H9 (cell line): ENCODE results near the gene TMEM209. TPM values are rescaled to one million over a fixed set of nuclear protein-coding genes. Genes with fewer than 3 reads are reported as not detected.

ENCODE experiments used
- DNase-seq: peaks from one replicate; pipeline ENCODE4 v3.0.0-alpha.2; 2017
- H2AFZ ChIP-seq: one replicate; pipeline ENCODE4 v1.6.1; 2013; ENCODE audit warnings: mild to moderate bottlenecking, low read length, control low read depth, moderate library complexity
- H2AK5ac ChIP-seq: 2 replicates; pipeline ENCODE4 v1.6.1; 2013; ENCODE audit warnings: low read length, control low read depth, mixed read lengths; ENCODE audit not compliant: insufficient read length
- H2BK120ac ChIP-seq: one replicate; pipeline ENCODE4 v1.6.1; 2013; ENCODE audit warnings: low read depth, mild to moderate bottlenecking, low read length, control low read depth, inconsistent platforms; ENCODE audit not compliant: poor library complexity, severe bottlenecking
- H2BK12ac ChIP-seq: 2 replicates; pipeline ENCODE4 v1.6.1; 2013; ENCODE audit warnings: low read length, control low read depth, mixed read lengths, low read depth; ENCODE audit not compliant: insufficient read length
- H2BK15ac ChIP-seq: 2 replicates; pipeline ENCODE4 v1.6.1; 2013; ENCODE audit warnings: low read depth, low read length, control low read depth
- H2BK20ac ChIP-seq: one replicate; pipeline ENCODE4 v1.6.1; 2013; ENCODE audit warnings: low read depth, mild to moderate bottlenecking, low read length, control low read depth, inconsistent platforms; ENCODE audit not compliant: poor library complexity, severe bottlenecking
- H2BK5ac ChIP-seq: 2 replicates; pipeline ENCODE4 v1.6.1; 2013; ENCODE audit warnings: low read length, control low read depth, mixed read lengths; ENCODE audit not compliant: insufficient read length
- H3K14ac ChIP-seq: 2 replicates; pipeline ENCODE4 v1.6.1; 2013; ENCODE audit warnings: low read length, control low read depth; ENCODE audit not compliant: insufficient read depth
- H3K18ac ChIP-seq: 2 replicates; pipeline ENCODE4 v1.6.1; 2013; ENCODE audit warnings: low read depth, mild to moderate bottlenecking, mixed read lengths, low read length, control low read depth; ENCODE audit not compliant: insufficient read length
- H3K23ac ChIP-seq: 2 replicates; pipeline ENCODE4 v1.6.1; 2013; ENCODE audit warnings: low read length, control low read depth, mixed read lengths, low read depth; ENCODE audit not compliant: insufficient read length
- H3K23me2 ChIP-seq: 2 replicates; pipeline ENCODE4 v1.6.1; 2013; ENCODE audit warnings: low read depth, mild to moderate bottlenecking, mixed read lengths, low read length, control low read depth; ENCODE audit not compliant: insufficient read length, poor library complexity, severe bottlenecking
- H3K27ac ChIP-seq: 2 replicates; pipeline ENCODE4 v1.5.1; 2013; ENCODE audit warnings: low read length, control low read depth, mixed read lengths, low read depth; ENCODE audit not compliant: insufficient read length
- H3K27me3 ChIP-seq: 2 replicates; pipeline ENCODE4 v1.6.1; 2013; ENCODE audit warnings: low read length, control low read depth, inconsistent platforms; ENCODE audit not compliant: insufficient read depth
- H3K4ac ChIP-seq: 2 replicates; pipeline ENCODE4 v1.6.1; 2013; ENCODE audit warnings: low read depth, mild to moderate bottlenecking, control low read depth, inconsistent platforms, low read length, moderate library complexity
- H3K4me1 ChIP-seq: 2 replicates; pipeline ENCODE4 v1.6.1; 2013; ENCODE audit warnings: low read length, control low read depth, inconsistent platforms; ENCODE audit not compliant: insufficient read depth
- H3K4me2 ChIP-seq: 2 replicates; pipeline ENCODE4 v1.6.1; 2013; ENCODE audit warnings: low read length, control low read depth, mixed read lengths; ENCODE audit not compliant: insufficient read length, insufficient read depth
- H3K56ac ChIP-seq: 2 replicates; pipeline ENCODE4 v1.6.1; 2013; ENCODE audit warnings: low read depth, mild to moderate bottlenecking, mixed read lengths, low read length, control low read depth; ENCODE audit not compliant: insufficient read length
- H3K79me1 ChIP-seq: 2 replicates; pipeline ENCODE4 v1.6.1; 2013; ENCODE audit warnings: low read depth, mild to moderate bottlenecking, moderate library complexity, low read length, control low read depth, inconsistent platforms; ENCODE audit not compliant: insufficient read depth, poor library complexity, severe bottlenecking
- H3K79me2 ChIP-seq: 2 replicates; pipeline ENCODE4 v1.6.1; 2013; ENCODE audit warnings: low read length, control low read depth, inconsistent platforms; ENCODE audit not compliant: insufficient read depth
- H3K9ac ChIP-seq: 2 replicates; pipeline ENCODE4 v1.6.1; 2013; ENCODE audit warnings: low read length, control low read depth, mixed read lengths; ENCODE audit not compliant: insufficient read length; ENCODE audit errors: extremely low read depth
- H3K9me3 ChIP-seq: one replicate; pipeline ENCODE4 v1.6.1; 2013; ENCODE audit warnings: low read depth, low read length, inconsistent platforms; ENCODE audit not compliant: control insufficient read depth
- H3T11ph ChIP-seq: one replicate; pipeline ENCODE4 v1.6.1; 2013; ENCODE audit warnings: mild to moderate bottlenecking, low read length, control low read depth, inconsistent platforms
- H4K20me1 ChIP-seq: one replicate; pipeline ENCODE4 v1.6.1; 2013; ENCODE audit not compliant: control insufficient read depth, insufficient read length, insufficient read depth
- H4K5ac ChIP-seq: 2 replicates; pipeline ENCODE4 v1.6.1; 2013; ENCODE audit warnings: low read depth, mild to moderate bottlenecking, mixed read lengths, low read length, control low read depth; ENCODE audit not compliant: insufficient read length
- H4K8ac ChIP-seq: replicated peaks from 2 replicates; pipeline ENCODE4 v1.6.1; 2013; ENCODE audit warnings: low read length, control low read depth, mixed read lengths, low read depth; ENCODE audit not compliant: insufficient read length
- H4K91ac ChIP-seq: 2 replicates; pipeline ENCODE4 v1.6.1; 2013; ENCODE audit warnings: low read depth, mild to moderate bottlenecking, moderate library complexity, mixed read lengths, low read length, control low read depth; ENCODE audit not compliant: insufficient read length
- H3K27ac Mint-ChIP-seq, 3 experiments: 2 replicates in 2 of 3; 3 replicates in 1 of 3; pipeline ENCODE4 v1.8.0; 2020 to 2021; ENCODE audit warnings: mixed read lengths in 3 of 3, mild to moderate bottlenecking in 1 of 3, moderate library complexity in 1 of 3
- H3K27me3 Mint-ChIP-seq: 2 replicates; pipeline ENCODE4 v1.8.0; 2021; ENCODE audit warnings: low read depth, mild to moderate bottlenecking, moderate library complexity, mixed read lengths
- H3K36me3 Mint-ChIP-seq, 3 experiments: 2 replicates in 2 of 3; 3 replicates in 1 of 3; pipeline ENCODE4 v1.8.0; 2020 to 2021; ENCODE audit warnings: low read depth in 3 of 3, mixed read lengths in 3 of 3; ENCODE audit not compliant: insufficient read depth in 1 of 3
- H3K4me1 Mint-ChIP-seq, 2 experiments: 2 replicates each; pipeline ENCODE4 v1.8.0; 2020; ENCODE audit warnings: mixed read lengths in 2 of 2
- H3K4me3 Mint-ChIP-seq, 2 experiments: 2 replicates in 1 of 2; 3 replicates in 1 of 2; pipeline ENCODE4 v1.8.0; 2020 to 2021; ENCODE audit warnings: mild to moderate bottlenecking in 2 of 2, mixed read lengths in 2 of 2, moderate library complexity in 1 of 2
- H3K9me3 Mint-ChIP-seq, 2 experiments: 2 replicates in 1 of 2; 3 replicates in 1 of 2; pipeline ENCODE4 v1.8.0; 2020; ENCODE audit warnings: mild to moderate bottlenecking in 2 of 2, mixed read lengths in 2 of 2, moderate library complexity in 1 of 2
- CTCF ChIP-seq: fragments of 200-600 bp; sonication (generic); conservative IDR thresholded peaks from 3 replicates; pipeline ENCODE4 v1.8.0; 2021; ENCODE audit warnings: antibody characterized with exemption, mild to moderate bottlenecking
- WGBS: extraction: QIAGEN DNeasy Blood & Tissue Kit; methylation state at CpG from one replicate; pipeline ENCODE4 v1.1.7; 2013; ENCODE audit warnings: missing lambda C conversion rate, low lambda C conversion rate, mixed read lengths; ENCODE audit not compliant: insufficient read length; ENCODE audit errors: extremely low coverage; 5-methylcytosine and 5-hydroxymethylcytosine counted together
- total RNA-seq: library from RNA; stranded (reverse); gene quantifications from 2 replicates; pipeline ENCODE4 v1.2.1, GENCODE V29; 2021

The TMEM209 gene
- total RNA-seq, 1 experiment from 2014 or later, result 30.8 TPM

GRCh38 chr7:130129011-130129411 lies 76.2 kb downstream of the TMEM209 start:
- peaks cover 11 to 39% (median 39%) of the 10 kb centered on the region in 3 experiments; a peak in 6 of 7 replicates for H3K36me3 Mint-ChIP-seq
- no CpG with 5 or more reads among the region's 4 CpGs for WGBS

More at GRCh38 chr7:130129011-130129411, 76.2 kb downstream of the TMEM209 start:
- no peak overlapping the region for H3K9ac ChIP-seq
- H2BK120ac ChIP-seq, result no peak overlapping the region
- no peaks in the 10 kb centered on the region for H3K79me2 ChIP-seq
- no peak overlapping the region for H3K23ac ChIP-seq
- no peak overlapping the region for H2BK15ac ChIP-seq
- no peak overlapping the region for H2BK5ac ChIP-seq
- H2BK20ac ChIP-seq, result no peak overlapping the region
- peaks cover 3 to 14% of the 10 kb centered on the region in 2 experiments; a peak in 3 of 4 replicates for H3K4me1 Mint-ChIP-seq
- no peak overlapping the region for H2AK5ac ChIP-seq
- TF ChIP-seq CTCF, result no peak
- H3K4me2 ChIP-seq, result no peak overlapping the region
- no peaks in the 10 kb centered on the region for H3K27me3 Mint-ChIP-seq
- H4K5ac ChIP-seq, result no peak overlapping the region
- H3K4me1 ChIP-seq, result no peaks in the 10 kb centered on the region
- no peak overlapping the region for H3K4me3 Mint-ChIP-seq
- no peaks in the 10 kb centered on the region for H3K27me3 ChIP-seq
- no peak for DNase-seq
- no peak overlapping the region for H3K18ac ChIP-seq
- H3K14ac ChIP-seq, result no peak overlapping the region
- no peak overlapping the region for H2AFZ ChIP-seq
- H4K20me1 ChIP-seq, result peaks cover 4% of the 10 kb centered on the region
- H4K91ac ChIP-seq, result no peak overlapping the region
- no peaks in the 10 kb centered on the region for H3K23me2 ChIP-seq
- H3K9me3 ChIP-seq, result no peaks in the 10 kb centered on the region
- H4K8ac ChIP-seq, result no peak overlapping the region
- no peak overlapping the region for H3T11ph ChIP-seq
- no peak overlapping the region for H3K27ac ChIP-seq
- H2BK12ac ChIP-seq, result no peak overlapping the region
- H3K4ac ChIP-seq, result no peak overlapping the region
- H3K9me3 Mint-ChIP-seq, result no peaks in the 10 kb centered on the region
- no peak overlapping the region for H3K56ac ChIP-seq
- peak overlapping the region in 2 of 3 experiments; percentile 7 to 27; a peak in 1 of 7 replicates for H3K27ac Mint-ChIP-seq
- no peaks in the 10 kb centered on the region for H3K79me1 ChIP-seq
